NCI-H226 (cell line): ENCODE measurements around the gene CHST8.

Source experiments
- DNase-seq: peaks from one replicate; pipeline ENCODE4 v3.0.0-alpha.2; 2015

The CHST8 gene

DNA sequence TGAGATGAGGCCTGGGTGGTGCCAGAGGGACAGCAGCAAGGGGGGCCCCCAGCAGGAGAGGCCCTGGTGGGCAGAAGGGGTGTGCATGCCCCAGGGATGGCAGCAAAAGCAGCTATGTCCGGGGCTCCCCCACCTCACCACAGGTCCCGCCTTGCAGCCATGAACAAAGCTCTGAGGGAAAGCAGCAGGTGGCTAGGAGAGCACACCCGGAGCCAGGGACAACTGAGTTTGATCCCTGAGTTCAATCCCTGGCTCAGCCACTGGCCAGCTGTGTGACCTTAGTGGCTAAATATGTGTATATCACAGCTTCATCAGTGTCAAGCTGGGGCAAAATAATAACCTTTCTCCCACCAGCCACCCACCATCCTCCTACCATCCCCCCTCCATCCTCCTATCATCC, 127.3 kb downstream of the CHST8 start:
- no peak for DNase-seq

DNA sequence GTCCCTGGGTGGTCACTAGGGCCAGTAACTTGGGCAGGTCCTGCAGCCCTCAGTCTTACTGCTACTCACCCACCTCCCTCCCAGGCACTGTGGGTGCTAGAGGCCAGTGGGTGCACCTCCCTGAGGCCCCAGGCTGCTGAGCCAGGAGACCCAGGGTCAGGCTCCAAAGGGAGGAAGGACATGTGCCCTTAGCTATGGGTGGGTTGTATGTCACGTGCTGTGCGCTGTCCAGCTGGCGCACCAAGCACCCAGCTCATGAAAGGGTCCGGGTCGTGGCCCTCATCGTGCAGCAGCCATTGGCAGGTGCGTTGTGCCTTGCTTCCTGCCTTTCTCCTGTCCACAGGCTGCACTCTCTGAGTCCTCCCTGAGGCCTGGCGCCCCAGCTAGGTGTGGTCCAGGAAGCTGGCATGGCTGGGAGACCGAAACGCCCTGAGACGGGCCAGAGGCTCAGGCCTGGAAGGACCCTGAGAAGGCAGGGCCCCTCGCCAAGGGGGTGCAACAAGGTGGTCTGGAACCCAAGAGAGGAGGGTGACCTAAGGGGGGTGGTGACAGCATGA, 127.9 kb downstream of the CHST8 start:
- DNase-seq = no peak

DNA sequence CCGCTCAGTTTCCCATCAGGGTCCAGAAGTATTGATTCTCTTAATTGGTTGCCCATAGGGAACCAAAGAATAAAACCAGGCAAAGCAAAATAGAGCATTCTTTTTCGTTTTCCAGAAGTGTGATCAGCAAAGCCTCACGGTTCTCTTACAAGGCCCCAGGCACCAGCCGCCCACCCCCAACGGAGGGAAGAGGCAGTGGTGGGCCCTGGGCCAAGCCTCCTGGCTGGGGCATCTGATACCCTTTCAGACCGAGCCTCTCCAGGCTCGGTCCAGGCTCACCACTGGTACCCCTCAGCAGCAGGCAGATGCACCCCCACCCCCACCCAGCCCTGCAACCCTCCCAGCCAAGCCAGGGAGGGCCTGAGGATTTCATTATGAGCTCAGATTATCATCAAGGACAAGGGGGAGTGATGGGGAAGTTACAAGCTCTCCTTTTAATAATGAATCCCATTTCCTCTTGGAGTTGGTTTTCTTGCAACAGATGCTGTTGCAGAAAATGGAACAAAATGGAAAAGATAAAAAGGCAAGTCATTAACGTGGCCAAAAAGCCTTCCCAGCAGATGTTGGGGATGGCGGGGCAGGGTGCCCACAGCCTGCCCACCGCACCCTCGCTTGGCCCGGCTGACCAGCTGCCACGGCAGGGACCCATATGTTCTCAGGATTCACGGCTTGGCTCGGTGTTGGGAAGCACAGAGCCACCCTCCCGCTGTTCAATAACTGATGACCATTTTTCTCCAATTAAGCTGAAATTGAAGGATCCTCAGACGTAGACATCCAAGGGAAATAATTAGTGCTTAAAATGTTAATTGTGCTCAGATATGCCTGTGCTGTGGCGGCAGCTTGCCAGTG, 129.1 kb downstream of the CHST8 start:
- no peak for DNase-seq

DNA sequence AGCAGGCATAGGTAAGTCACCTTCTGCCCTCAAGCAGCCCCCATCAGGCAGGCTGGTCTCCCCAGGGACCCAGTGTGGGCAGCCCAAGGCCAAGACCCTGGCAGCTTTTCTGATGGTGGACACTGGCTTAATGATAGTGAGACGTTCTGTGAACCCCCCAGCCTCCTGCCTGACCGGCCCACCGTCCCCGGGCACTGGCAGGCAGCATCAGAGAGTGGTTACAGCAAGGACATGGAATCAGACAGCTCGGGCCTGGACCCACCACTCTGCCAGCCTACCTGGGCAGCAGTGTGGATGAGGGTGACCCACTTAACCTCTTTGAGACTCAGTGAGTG, 129.7 kb downstream of the CHST8 start:
- DNase-seq = no peak

DNA sequence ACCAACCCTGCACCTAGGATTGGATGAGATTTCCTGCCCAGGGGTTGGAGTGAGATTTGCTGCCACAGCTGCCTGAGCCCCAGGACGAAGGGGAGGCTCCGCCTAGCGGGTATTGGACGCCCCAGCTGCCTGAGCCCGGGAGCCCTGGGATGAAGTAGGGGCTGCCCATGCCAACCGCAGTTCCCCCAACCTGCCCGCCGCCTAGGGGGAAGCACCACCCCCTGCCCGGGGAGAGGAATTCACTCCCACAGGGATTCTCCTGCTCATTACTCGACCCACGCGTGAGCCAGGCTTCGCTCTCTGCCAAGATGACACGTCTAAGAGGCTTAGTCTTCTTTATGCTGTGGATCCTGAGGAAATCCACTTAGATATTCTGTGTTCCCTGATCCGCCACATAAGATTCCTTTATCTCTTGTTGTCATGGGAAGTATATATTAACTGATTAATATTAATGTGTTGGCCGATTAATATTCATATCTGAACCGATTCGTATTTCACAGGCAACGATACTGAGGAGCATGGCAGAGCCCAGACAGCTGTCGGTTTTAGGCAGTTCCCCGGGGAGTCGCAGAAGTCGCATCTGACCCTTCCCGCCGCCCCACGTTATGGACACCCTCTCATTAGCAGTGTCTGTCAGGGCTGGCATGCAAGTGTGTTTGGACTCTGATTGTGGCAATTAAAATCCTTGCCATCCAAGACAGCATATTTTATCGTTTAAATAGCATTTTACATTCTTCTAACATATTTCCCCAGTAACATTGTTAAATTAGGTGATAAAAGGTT, 130.5 kb downstream of the CHST8 start:
- no peak for DNase-seq

DNA sequence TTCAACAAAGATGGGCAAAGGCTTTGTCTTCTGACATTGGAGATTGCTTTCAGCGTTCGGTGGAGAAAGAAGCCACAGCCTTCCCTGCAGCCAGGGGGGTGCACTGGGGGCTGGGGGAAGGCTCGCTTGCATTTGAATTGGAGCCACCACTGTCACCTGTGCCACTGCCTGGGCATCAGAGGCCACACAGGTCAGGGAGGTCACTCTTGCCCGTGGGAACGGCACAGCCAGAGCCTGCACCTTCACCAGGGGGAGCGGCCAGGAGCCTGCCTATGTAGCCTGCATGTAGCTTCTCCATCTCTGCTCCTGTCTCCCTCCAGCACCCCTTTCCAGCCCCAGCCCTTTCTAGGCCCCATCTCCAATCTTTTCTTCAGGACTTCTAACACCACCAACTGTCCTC, 131.2 kb downstream of the CHST8 start:
- DNase-seq = no peak

DNA sequence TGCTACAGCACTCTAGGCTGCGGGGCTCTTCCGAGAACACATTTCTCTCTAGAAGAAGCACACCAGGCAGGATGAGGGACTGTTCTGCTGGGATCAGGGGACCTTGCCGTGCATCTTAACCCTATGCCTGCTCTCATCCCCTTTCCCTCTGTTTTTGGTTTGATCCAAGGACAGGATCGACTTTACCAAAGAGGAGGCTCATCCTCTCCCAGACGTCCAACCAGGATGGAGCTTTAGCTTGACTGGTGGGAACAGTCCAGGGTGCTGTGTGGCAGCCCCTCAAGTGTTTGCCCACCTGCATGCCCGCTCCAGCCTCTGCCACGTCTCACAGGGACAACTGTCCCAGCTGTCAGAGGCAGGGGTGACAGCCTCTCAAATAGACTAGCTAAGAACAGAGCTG, 132.6 kb downstream of the CHST8 start:
- no peak for DNase-seq

DNA sequence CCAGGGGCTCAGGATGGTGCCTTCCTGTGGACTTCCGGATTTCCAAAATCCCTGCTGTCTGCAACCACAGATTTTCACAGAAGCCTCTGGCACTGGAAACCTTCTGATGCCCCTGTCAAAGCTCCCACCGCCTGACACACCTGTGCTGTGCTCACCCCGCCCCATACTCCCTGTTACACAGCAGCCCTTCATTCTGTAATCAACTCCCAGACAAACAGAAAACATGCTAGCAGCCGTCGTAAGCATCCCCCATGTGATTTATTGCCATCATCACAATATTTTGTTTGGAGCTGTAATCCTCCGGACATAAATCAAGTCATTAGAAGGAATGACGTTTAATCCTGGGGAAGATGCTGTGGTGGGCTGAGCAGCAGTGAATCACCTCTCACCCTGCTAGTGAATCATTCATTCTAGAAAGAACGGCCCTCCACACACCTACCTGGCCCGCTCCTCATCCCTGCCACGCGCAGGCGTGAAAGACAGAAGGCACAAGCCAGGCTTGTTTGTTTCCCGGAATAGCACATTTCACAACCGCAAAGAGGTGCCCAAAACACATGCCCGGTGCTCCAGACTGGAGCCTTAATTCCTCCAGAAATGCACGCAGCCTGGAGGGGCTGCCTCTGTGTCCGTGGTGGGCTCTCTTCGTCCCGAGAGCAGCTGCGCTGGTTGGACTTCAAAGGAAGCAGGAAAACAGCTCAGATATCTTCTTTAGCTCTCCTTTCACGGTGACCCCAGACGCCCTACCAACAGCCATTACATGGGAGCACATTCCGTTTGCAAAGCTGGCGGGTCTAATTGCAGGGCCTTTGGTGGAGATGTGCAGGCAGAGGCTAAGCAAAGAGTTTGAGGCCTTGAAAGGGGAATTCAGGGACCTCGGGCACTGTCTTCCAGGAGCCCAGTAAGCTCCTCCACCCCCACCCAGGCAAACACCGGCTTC, 133.6 kb downstream of the CHST8 start:
- DNase-seq = no peak

DNA sequence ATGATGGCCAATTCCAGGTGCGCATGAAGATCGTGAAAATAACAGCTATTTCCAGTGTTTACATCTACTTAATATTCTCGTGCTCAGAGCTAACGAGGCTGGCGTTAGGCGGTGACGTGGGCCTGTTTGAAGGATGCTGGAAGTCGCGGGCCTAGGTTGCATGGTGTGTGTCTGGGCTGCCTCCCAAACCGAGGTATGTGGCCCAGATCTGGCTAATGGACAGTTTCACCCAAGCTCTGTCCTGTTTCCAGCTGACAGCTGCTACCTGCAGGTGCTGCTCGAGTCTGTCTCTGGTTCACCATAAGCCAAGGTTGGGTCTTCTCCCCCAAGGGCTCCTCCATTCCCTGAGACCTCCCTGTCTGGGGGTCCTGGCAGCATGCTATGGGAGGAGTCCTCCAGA, 134.4 kb downstream of the CHST8 start:
- no peak for DNase-seq

DNA sequence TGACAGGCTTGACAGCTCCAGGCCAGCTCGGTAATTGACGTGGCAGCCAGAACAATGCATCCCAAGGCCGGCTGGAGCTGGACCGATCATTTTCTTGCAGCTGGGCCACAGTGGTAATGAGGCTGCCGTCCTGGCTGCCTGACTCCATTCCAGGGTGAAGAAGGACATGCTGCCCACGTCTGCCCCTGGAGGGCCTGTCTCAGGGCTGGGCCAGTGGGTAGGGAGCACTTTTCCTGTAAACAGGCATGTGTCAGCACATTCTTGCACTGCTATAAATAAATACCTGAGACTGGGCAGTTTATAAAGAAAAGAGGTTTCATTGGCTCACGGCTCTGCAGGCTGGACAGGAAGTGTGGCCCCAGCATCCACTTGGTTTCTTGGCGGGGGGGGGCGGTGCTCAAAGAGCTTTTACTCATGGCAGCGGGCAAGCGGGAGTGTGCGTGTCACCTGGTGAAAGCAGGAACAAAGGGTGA, 136.8 kb downstream of the CHST8 start:
- DNase-seq = peak; percentile 14

DNA sequence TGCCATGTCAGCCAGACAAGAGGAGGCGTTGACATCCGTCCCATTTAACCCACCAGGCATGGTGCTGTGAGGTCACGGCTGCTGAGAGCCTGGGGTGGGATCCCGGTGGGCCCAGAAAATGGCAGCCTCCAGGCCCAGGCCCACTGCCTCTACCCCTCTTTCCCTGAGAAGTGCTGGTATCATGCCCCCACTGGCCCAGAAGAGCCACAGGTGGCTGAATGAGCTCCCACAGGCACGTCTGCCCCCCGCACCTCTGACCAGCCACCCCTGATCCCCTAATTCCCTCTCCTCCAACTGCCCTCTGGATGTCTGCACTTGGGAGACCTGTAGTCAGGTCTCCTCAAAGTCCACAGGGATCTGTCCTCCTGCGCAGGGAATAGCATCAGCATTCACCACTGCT, 137.6 kb downstream of the CHST8 start:
- no peak for DNase-seq

DNA sequence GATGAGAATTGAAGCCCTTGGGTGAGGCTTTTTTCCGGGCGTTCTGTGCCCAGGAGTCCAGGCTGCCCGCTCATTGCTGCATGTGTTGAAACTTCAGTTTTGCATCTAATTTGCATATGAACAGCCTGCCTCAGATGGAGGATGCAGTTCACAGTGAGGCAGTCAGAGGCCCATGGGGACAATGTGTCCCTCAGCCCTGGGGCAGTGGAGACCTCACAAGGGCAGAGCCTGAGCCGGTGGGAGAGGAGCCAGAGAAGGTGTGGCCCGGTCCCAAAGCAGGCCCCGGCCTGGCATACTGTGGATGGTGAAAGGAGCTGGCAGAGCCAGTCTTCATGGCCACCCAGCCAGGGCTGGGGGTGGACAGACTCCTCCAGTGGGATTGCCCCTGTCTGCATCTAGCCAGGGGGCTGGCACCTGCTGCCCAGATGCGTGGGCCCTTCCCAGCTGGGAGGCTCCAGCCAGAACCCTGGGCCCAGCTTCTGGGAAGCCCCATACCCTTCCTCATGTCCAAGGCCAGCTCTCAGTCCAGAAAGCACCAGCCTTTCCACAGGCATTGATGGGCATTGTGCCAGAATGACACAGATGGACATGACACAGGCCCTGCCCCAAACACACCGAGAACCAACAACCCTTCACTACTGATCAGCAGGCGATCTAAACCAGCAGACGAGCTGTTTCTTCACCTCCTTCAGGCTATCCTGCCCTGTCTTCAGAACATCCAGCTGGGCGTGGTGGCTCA, 142.0 kb downstream of the CHST8 start:
- no peak for DNase-seq

DNA sequence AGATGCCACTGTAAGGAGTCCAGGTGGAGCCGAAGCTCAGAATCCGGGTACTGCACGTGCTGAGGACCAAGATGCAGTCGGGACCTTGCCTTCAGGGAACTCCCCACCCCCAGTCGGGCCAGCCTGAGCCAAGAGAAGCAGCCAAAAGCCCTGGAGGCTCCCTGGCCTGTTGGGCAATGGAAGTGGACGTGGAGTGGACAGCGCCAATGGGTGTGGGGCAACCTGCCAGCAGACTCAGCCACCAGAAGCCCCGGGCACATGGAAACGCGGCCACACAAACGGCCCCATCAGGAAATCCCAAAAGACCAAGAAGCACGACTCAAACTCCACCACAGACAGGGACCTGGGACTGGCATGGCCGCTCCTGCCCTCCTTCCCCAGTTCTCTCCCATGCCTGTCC, 144.9 kb downstream of the CHST8 start:
- no peak for DNase-seq

DNA sequence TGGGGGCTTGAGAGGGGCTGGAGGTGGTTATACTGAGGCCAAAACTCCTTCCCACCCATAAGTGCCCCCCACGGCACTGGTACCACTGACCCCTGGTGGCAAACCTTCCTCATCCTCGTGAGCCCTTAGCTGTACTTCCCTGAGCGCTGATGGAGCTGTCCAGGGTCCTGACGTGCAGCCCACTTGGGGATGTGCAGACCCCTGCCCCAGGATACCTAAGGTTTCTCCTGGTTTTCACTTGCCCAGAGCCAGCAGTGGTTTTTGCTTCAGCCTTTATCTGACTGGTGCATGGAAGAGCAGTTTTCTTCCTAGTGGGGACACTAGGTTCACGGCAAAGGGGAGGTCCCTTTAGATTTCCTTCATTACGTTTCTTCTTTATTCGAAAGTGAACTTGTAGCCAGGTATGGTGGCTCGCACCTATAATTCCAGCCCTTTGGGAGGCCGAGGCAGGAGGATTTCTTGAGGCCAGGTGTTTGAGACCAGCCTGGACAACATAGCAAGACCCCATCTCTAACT, 146.2 kb downstream of the CHST8 start:
- no peak for DNase-seq

DNA sequence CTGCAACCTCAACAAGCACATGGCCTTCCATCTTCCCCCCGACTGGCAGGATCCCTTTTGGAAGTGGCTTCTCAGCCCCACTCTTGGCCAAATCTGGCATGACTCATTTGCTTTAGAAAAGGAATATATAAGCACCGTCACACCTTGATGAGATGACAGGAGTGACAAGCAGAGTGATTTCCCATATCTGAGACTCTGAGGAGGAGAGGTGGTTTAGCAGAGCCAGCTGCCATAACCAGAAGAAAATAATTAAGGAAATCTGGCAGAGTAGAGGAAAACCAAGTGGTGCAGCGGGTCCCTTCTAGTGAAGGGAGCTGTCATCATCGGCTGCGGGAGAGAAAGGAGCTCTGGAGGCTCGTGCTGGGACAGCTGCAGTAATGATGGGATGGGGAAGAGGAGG, 147.5 kb downstream of the CHST8 start:
- DNase-seq = no peak

DNA sequence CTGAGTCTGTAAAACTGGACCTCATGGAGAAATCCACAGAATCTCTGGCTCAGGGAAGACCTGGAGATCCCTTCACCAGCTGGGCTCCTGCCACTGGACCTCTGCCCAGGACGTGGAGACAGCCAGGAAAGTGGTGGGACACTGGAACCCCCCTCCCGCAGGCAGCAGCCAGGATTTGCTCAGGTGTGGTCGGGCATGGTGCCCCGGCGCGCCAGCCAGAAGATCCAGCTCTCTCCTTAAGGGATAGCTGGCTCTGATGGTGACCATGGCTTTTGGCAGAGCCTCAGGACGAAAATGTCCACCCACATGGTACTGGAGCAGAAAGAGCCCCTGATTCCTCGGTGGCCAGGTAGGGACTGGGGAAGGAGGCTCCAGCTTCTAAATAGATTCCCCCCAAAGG, 148.4 kb downstream of the CHST8 start:
- DNase-seq = no peak

DNA sequence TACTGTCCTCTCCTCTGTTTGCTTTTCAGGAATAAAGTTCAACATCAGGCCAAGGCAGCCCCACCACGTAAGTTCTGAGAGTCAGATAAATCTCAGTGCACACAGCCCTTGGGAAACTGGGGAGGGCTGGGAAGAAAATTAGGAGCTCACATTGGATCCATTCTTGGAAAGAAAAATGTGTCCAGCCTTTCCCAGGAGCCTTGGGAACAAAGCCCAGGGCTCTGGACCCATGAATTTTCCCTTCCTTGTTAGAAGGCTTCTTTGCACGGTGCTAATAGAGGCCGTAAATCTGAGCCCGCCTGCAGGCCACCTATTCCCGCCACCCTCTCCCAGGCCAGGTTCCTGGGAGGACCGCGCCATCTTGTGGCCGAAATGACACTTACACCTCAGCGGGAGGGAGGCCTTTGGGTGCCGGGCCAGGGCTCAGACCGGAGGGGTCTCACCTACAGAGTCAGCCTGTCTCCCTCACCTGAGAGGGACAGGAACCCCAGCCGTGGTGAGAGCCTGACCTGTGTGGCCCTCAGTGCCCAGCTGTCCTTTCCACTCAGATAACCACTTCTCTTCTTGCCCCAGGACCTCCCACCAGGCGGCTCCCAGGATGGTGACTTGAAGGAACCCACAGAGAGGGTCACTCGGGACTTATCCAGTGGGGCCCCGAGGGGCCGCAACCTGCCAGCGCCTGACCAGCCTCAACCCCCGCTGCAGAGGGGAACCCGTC, 149.8 kb downstream of the CHST8 start:
- DNase-seq = peak; percentile 40

DNA sequence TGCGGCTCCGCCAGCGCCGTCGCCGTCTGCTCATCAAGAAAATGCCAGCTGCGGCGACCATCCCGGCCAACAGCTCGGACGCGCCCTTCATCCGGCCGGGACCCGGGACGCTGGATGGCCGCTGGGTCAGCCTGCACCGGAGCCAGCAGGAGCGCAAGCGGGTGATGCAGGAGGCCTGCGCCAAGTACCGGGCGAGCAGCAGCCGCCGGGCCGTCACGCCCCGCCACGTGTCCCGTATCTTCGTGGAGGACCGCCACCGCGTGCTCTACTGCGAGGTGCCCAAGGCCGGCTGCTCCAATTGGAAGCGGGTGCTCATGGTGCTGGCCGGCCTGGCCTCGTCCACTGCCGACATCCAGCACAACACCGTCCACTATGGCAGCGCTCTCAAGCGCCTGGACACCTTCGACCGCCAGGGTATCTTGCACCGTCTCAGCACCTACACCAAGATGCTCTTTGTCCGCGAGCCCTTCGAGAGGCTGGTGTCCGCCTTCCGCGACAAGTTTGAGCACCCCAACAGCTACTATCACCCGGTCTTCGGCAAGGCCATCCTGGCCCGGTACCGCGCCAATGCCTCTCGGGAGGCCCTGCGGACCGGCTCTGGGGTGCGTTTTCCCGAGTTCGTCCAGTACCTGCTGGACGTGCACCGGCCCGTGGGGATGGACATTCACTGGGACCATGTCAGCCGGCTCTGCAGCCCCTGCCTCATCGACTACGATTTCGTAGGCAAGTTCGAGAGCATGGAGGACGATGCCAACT, 150.5 kb downstream of the CHST8 start:
- DNase-seq = no peak

DNA sequence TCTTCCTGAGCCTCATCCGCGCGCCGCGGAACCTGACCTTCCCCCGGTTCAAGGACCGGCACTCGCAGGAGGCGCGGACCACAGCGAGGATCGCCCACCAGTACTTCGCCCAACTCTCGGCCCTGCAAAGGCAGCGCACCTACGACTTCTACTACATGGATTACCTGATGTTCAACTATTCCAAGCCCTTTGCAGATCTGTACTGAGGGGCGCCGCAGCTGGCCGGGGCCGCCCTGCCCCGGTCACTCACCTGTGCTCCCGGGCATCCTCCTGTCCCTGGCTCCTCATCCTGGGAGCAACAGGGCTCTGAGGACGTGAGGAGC, 151.1 kb downstream of the CHST8 start:
- DNase-seq = no peak
